Tibial artery (tissue), 4 donors: ENCODE results near the gene PPFIA3.
A peak's percentile ranks its signal among the peaks of the same experiment; 100 is the strongest.

Experiments used
- DNase-seq, 2 donors: peaks; one replicate each; pipeline ENCODE4 v3.0.0-alpha.2; 2019
- H3K27ac ChIP-seq, 2 donors: fragments of 200-600 bp; sonication (generic) in 1 of 2; 1 replicate in 1 of 2; 2 replicates in 1 of 2; pipeline ENCODE4 v1.5.1; 2018 to 2019; ENCODE audit warnings: mild to moderate bottlenecking in 1 of 2
- H3K27me3 ChIP-seq, 2 donors: fragments of 200-600 bp; sonication (generic) in 1 of 2; one replicate each; pipeline versions ENCODE4 v1.5.1 to v1.6.0; 2016 to 2019
- H3K36me3 ChIP-seq, 3 donors: fragments of 200-600 bp; sonication (generic) in 2 of 3; one replicate each; pipeline ENCODE4 v1.5.1; 2016 to 2019; ENCODE audit warnings: mild to moderate bottlenecking in 2 of 3
- H3K4me1 ChIP-seq, 4 donors: fragments of 200-600 bp; sonication (generic) in 2 of 4; 1 replicate in 3 of 4; 2 replicates in 1 of 4; pipeline ENCODE4 v1.5.1; 2016 to 2019
- H3K4me3 ChIP-seq, 2 donors: fragments of 200-600 bp; sonication (generic) in 1 of 2; 1 replicate in 1 of 2; 2 replicates in 1 of 2; pipeline ENCODE4 v1.5.1; 2018 to 2019; ENCODE audit warnings: mild to moderate bottlenecking in 2 of 2
- H3K9me3 ChIP-seq, 3 donors: fragments of 200-600 bp; sonication (generic) in 1 of 3; one replicate each; pipeline ENCODE4 v1.5.1; 2016 to 2019
- CTCF ChIP-seq, 2 experiments: fragments of 200-600 bp in 1 of 2; fragments of 450-650 bp in 1 of 2; IDR thresholded peaks; one replicate each; pipeline ENCODE4 v1.5.1; 2017 to 2019; ENCODE audit warnings: antibody characterized with exemption in 2 of 2, mild to moderate bottlenecking in 1 of 2, moderate library complexity in 1 of 2
- intact Hi-C: fragments of 100-400 bp; cut with DNase I; formaldehyde crosslinking; loops from one replicate; pipeline ENCODE4 v1.15.0; 2023; ENCODE audit warnings: low total_unique reads

PPFIA3 gene

GRCh38 chr19:49151267-49152118 is 32.1 kb downstream of the PPFIA3 start:
- DNase-seq, result peak in 1 of 2 donors; percentile 78
- H3K27me3 ChIP-seq, result no peaks in the 10 kb centered on the region
- no peak for TF ChIP-seq CTCF (IDR thresholded peaks at IDR 0.05)
- peak overlapping the region in 1 of 2 donors; percentile 78 for H3K4me3 ChIP-seq
- peak overlapping the region; percentile 71 to 80 for H3K27ac ChIP-seq
- intact Hi-C loops, result loop anchor here (5.0 kb wide), 1 partner anchor 34 kb away; the partner anchor contains the start of genes C19orf73 and PPFIA3
- peaks cover 0 to 54% (median 34%) of the 10 kb centered on the region in 4 donors for H3K4me1 ChIP-seq
- H3K9me3 ChIP-seq, result no peaks in the 10 kb centered on the region
- no peaks in the 10 kb centered on the region for H3K36me3 ChIP-seq

DNA sequence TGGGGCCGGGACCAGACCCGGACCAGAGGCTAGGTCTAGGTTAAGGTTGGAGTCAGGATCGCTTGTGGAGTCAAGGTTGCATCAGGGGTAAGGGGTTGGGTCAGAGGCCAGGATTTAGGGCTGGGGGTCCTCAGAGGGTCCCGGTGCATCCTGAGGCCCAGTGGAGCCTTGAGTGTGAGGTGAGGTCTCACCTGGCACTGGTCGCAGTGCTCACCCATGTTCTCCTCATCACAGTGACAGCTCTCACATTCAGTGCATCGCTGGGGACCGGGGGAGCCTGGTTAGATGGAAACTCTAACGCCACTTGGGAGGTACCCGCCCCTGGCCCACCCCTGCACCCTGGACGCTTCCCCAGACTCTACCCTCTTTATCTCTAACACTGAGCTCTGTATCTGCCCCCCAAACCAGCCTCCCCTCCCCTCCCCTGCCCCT is 32.8 kb downstream of the PPFIA3 start:
- peak overlapping the region in 1 of 2 donors; percentile 78 for H3K4me3 ChIP-seq
- peaks cover 0 to 52% (median 35%) of the 10 kb centered on the region in 4 donors for H3K4me1 ChIP-seq
- no peaks in the 10 kb centered on the region for H3K27me3 ChIP-seq
- no peaks in the 10 kb centered on the region for H3K9me3 ChIP-seq
- no peak for DNase-seq
- peak overlapping the region; percentile 71 to 80 for H3K27ac ChIP-seq
- no peak for TF ChIP-seq CTCF (IDR thresholded peaks at IDR 0.05)
- intact Hi-C loops, result loop anchor here (5.0 kb wide), 1 partner anchor 35 kb away; the partner anchor contains the start of genes C19orf73 and PPFIA3
- H3K36me3 ChIP-seq, result no peaks in the 10 kb centered on the region

GRCh38 chr19:49153167-49153809 is 33.9 kb downstream of the PPFIA3 start:
- Histone ChIP-seq H3K4me3 (no peak overlapping the region), H3K27me3 (no peaks in the 10 kb centered on the region), H3K27ac (no peak overlapping the region), H3K36me3 (no peaks in the 10 kb centered on the region), H3K9me3 (no peaks in the 10 kb centered on the region), H3K4me1 (peaks cover 0 to 57% (median 39%) of the 10 kb centered on the region in 4 donors)
- no peak for DNase-seq
- intact Hi-C loops, result loop anchor here (5.0 kb wide), 1 partner anchor 36 kb away; the partner anchor contains the start of genes C19orf73 and PPFIA3
- TF ChIP-seq CTCF (IDR thresholded peaks at IDR 0.05), result no peak

GRCh38 chr19:49154279-49154678 is 34.9 kb downstream of the PPFIA3 start:
- Histone ChIP-seq H3K27me3 (no peaks in the 10 kb centered on the region), H3K27ac (peak overlapping the region; percentile 66 to 72), H3K4me3 (no peak overlapping the region), H3K36me3 (no peaks in the 10 kb centered on the region), H3K9me3 (no peaks in the 10 kb centered on the region), H3K4me1 (peaks cover 0 to 58% (median 38%) of the 10 kb centered on the region in 4 donors)
- TF ChIP-seq CTCF (IDR thresholded peaks at IDR 0.05), result no peak
- no peak for DNase-seq
- intact Hi-C loops, result loop anchor here (5.0 kb wide), 1 partner anchor 37 kb away; the partner anchor contains the start of genes C19orf73 and PPFIA3

- Histone ChIP-seq H3K36me3 (no peaks in the 10 kb centered on the region), H3K4me3 (peak within 1 kb of the TSS; percentile 3 to 32), H3K27me3 (no peaks in the 10 kb centered on the region), H3K27ac (peak within 1 kb of the TSS; percentile 66 to 72), H3K4me1 (peaks cover 0 to 53% (median 45%) of the 10 kb centered on the region in 4 donors), H3K9me3 (no peaks in the 10 kb centered on the region)
- intact Hi-C loops, result no loop called here
- peak in 1 of 2 donors; percentile 41 for DNase-seq
- TF ChIP-seq CTCF (IDR thresholded peaks at IDR 0.05), result no peak
Observed at GRCh38 chr19:49155005-49155819, 35.9 kb downstream of the PPFIA3 start, which contains the start of gene HRC. Gene HRC, minus strand, starts transcription at chr19:49155396. Its CDS starts 159 bp downstream, at chr19:49155237.
